Measurements from ENCODE around the gene ZBTB46.

- no peak for TF ChIP-seq REST (tag by site-specific recombination; IDR thresholded peaks at IDR 0.05)
- TF ChIP-seq ZNF792 (tag by site-specific recombination; IDR thresholded peaks at IDR 0.05): no peak
- no peak for TF ChIP-seq ZBTB20 (tag by site-specific recombination; IDR thresholded peaks at IDR 0.05)
- TF ChIP-seq CTCF (tag by site-specific recombination; IDR thresholded peaks at IDR 0.05): no peak
- TF ChIP-seq ZBTB11 (tag by site-specific recombination; conservative IDR thresholded peaks at IDR 0.05; ENCODE audit: low read depth): no peak
Observed at GRCh38 chr20:63808964-63809674, 21.9 kb downstream of the ZBTB46 start.
